ENCODE data around the gene DLG2.
"Not testable (repeated sequence)": the region's sequence is repeated elsewhere in the genome, so short reads cannot be mapped to it uniquely, and the experiment has no call there.

Gene DLG2

GRCh38 chr11:85628771-85629341 is 1.7 kb upstream of the DLG2 start:
- no peak for TF ChIP-seq CTCF (IDR thresholded peaks at IDR 0.05)
- H3K27me3 ChIP-seq = peaks cover 19% of the 10 kb centered on the region
- H3K4me3 ChIP-seq (ENCODE audit: low read depth in 1 of 2, low read length in 1 of 2) = peak overlapping the region; percentile 85 to 86
- no peaks in the 10 kb centered on the region for H3K9me3 ChIP-seq
- peaks cover under 1% of the 10 kb centered on the region for H3K36me3 ChIP-seq
- peak overlapping the region; percentile 86 for H3K27ac ChIP-seq
- peaks cover 17 to 20% of the 10 kb centered on the region in 2 experiments for H3K4me1 ChIP-seq (ENCODE audit: control insufficient read depth in 1 of 2, insufficient read depth in 1 of 2, low read depth in 1 of 2, low read length in 1 of 2)

DNA sequence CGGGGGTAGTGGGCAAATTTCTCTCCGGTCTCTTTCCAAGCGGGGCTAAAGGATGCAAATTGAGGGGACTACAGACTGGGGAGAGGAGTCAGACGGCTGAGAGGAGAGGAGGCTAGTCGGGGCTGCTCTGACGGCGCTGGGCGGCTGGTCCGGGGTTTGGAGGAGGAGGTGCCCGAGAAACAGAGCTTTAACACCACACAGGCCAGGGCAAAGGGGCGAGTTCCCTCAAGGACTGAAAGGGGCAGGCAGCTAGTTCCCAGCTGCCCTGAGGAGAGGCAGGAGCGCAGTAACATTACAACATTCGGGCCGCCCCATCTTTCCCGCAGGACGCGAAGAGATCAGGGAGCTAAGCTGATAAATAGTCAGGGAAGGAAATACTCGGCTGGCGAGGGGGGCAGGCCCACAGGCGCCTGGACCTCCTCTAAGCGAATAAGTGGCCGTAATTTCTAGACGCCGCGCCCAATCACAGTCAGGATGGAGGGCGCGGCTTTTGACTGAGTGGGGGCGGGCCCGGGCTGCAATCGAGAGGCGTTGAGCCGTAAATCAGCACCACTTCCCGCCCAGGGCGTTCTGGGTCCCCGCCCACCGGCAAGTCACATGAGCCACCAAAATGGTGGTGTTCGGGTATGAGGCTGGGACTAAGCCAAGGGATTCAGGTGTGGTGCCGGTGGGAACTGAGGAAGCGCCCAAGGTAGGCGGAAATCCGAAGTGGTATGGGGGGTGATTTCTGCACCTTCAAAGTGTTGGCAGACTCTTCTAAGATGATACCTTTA is 1.0 kb upstream of the DLG2 start, which contains the start of gene TMEM126B:
TMEM126B (plus strand) TSS at position 596 of the 773 bp plus-strand sequence; CDS start at position 611, 15 bp downstream.
- no peaks in the 10 kb centered on the region for H3K9me3 ChIP-seq
- peaks cover 17 to 20% of the 10 kb centered on the region in 2 experiments for H3K4me1 ChIP-seq (ENCODE audit: control insufficient read depth in 1 of 2, insufficient read depth in 1 of 2, low read depth in 1 of 2, low read length in 1 of 2)
- peak within 1 kb of the TSS; percentile 85 to 86 for H3K4me3 ChIP-seq (ENCODE audit: low read depth in 1 of 2, low read length in 1 of 2)
- H3K27me3 ChIP-seq = peaks cover 19% of the 10 kb centered on the region
- TF ChIP-seq CTCF (IDR thresholded peaks at IDR 0.05) = no peak
- no peaks in the 10 kb centered on the region for H3K36me3 ChIP-seq
- H3K27ac ChIP-seq = peak within 1 kb of the TSS; percentile 86

GRCh38 chr11:85626496-85626895 is 648 bp downstream of the DLG2 start:
- H3K4me3 ChIP-seq (ENCODE audit: low read depth in 1 of 2, low read length in 1 of 2) = no peak overlapping the region
- no peaks in the 10 kb centered on the region for H3K36me3 ChIP-seq
- peaks cover 17 to 20% of the 10 kb centered on the region in 2 experiments for H3K4me1 ChIP-seq (ENCODE audit: control insufficient read depth in 1 of 2, insufficient read depth in 1 of 2, low read depth in 1 of 2, low read length in 1 of 2)
- H3K27ac ChIP-seq = no peak overlapping the region
- no peak for TF ChIP-seq CTCF (IDR thresholded peaks at IDR 0.05)
- H3K27me3 ChIP-seq = peaks cover 19% of the 10 kb centered on the region
- H3K9me3 ChIP-seq = no peaks in the 10 kb centered on the region

GRCh38 chr11:85620256-85620655 is 6.9 kb downstream of the DLG2 start:
- H3K27me3 ChIP-seq = peaks cover 13% of the 10 kb centered on the region
- TF ChIP-seq CTCF (IDR thresholded peaks at IDR 0.05) = no peak
- no peaks in the 10 kb centered on the region for H3K9me3 ChIP-seq
- no peak overlapping the region for H3K4me3 ChIP-seq (ENCODE audit: low read depth in 1 of 2, low read length in 1 of 2)
- H3K4me1 ChIP-seq (ENCODE audit: control insufficient read depth in 1 of 2, insufficient read depth in 1 of 2, low read depth in 1 of 2, low read length in 1 of 2) = no peaks in the 10 kb centered on the region
- no peaks in the 10 kb centered on the region for H3K36me3 ChIP-seq
- H3K27ac ChIP-seq = no peak overlapping the region

GRCh38 chr11:85619499-85619898 is 7.6 kb downstream of the DLG2 start:
- Histone ChIP-seq H3K4me1 (ENCODE audit: control insufficient read depth in 1 of 2, insufficient read depth in 1 of 2, low read depth in 1 of 2, low read length in 1 of 2) (no peaks in the 10 kb centered on the region), H3K4me3 (ENCODE audit: low read depth in 1 of 2, low read length in 1 of 2) (no peak overlapping the region), H3K36me3 (no peaks in the 10 kb centered on the region)

DNA sequence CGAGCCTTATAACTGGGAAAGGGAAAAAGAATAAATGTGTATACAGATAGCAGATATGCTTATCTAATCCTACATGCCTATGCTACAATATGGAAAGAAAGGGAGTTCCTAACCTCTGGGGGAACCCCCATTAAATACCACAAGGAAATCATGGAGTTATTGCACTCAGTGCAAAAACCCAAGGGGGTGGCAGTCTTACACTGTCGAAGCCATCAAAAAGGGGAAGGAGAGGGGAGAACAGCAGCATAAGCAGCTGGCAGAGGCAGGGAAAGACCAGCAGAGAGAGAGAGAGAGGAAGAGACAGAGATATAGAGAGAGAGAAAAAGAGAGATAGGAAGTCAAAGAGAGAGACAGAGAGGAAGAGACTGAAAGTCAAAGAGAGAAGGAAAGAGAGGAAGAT is 15.5 kb downstream of the DLG2 start:
- not testable (repeated sequence) for H3K4me1 ChIP-seq (ENCODE audit: control insufficient read depth in 1 of 2, insufficient read depth in 1 of 2, low read depth in 1 of 2, low read length in 1 of 2); H3K4me3 ChIP-seq (ENCODE audit: low read depth in 1 of 2, low read length in 1 of 2); H3K27me3 ChIP-seq; H3K36me3 ChIP-seq; H3K27ac ChIP-seq; H3K9me3 ChIP-seq

More at GRCh38 chr11:85619499-85619898, 7.6 kb downstream of the DLG2 start:
- Histone ChIP-seq H3K27me3 (peaks cover 5% of the 10 kb centered on the region), H3K9me3 (no peaks in the 10 kb centered on the region), H3K27ac (no peak overlapping the region)
- no peak for TF ChIP-seq CTCF (IDR thresholded peaks at IDR 0.05)

- not testable (repeated sequence) for H3K27ac ChIP-seq; H3K4me1 ChIP-seq (ENCODE audit: control insufficient read depth in 1 of 2, insufficient read depth in 1 of 2, low read depth in 1 of 2, low read length in 1 of 2); H3K36me3 ChIP-seq; H3K27me3 ChIP-seq; H3K9me3 ChIP-seq; H3K4me3 ChIP-seq (ENCODE audit: low read depth in 1 of 2, low read length in 1 of 2)
Observed at GRCh38 chr11:85609286-85609685, 17.9 kb downstream of the DLG2 start.

DNA sequence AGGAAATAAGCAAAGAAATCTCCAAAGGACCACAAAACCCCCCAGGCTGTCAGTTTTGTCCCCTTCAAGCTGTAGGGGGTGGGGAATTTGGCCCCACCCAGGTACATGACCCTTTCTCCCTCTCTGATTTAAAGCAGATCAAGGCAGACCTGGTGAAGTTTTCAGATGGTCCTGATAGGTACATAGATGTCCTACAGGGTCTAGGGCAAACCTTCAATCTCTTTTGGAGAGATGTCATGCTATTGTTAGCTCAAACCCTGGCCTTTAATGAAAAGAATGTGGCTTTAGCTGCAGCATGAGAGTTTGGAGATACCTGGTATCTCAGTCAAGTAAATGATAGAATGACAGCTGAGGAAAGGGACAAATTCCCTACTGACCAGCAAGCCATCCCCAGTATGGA is 18.5 kb downstream of the DLG2 start:
- not testable (repeated sequence) for H3K4me1 ChIP-seq (ENCODE audit: control insufficient read depth in 1 of 2, insufficient read depth in 1 of 2, low read depth in 1 of 2, low read length in 1 of 2); H3K36me3 ChIP-seq; H3K9me3 ChIP-seq; H3K27ac ChIP-seq; H3K27me3 ChIP-seq; H3K4me3 ChIP-seq (ENCODE audit: low read depth in 1 of 2, low read length in 1 of 2)

GRCh38 chr11:85606237-85606636 is 20.9 kb downstream of the DLG2 start:
- H3K27ac ChIP-seq; H3K4me1 ChIP-seq (ENCODE audit: control insufficient read depth in 1 of 2, insufficient read depth in 1 of 2, low read depth in 1 of 2, low read length in 1 of 2); H3K36me3 ChIP-seq; H3K4me3 ChIP-seq (ENCODE audit: low read depth in 1 of 2, low read length in 1 of 2); H3K9me3 ChIP-seq; H3K27me3 ChIP-seq: not testable (repeated sequence)

Data from neutrophil (primary cell).